ENCODE results near the gene CTPS2.

GRCh38 chrX:16712548-16713155 lies at the start of gene CTPS2:
- TF ChIP-seq CTCF (IDR thresholded peaks at IDR 0.05; ENCODE audit: low read depth, low read length) (no peak), MAX (IDR thresholded peaks at IDR 0.05; ENCODE audit: low read depth, low read length) (no peak)
